Epithelial cell of proximal tubule (primary cell): Measurements from ENCODE around the gene CARMIL1. TPM values are rescaled to one million over a fixed set of nuclear protein-coding genes. Genes with fewer than 3 reads are reported as not detected.

Experiments used
- DNase-seq: peaks from one replicate; pipeline ENCODE4 v3.0.0-alpha.2; 2011; ENCODE audit warnings: low read depth
- H3K4me3 ChIP-seq: 2 replicates; pipeline ENCODE4 v1.5.1; 2011; ENCODE audit warnings: low read depth, mild to moderate bottlenecking, low read length
- total RNA-seq: library from RNA; depleted of rRNA; stranded (reverse); fragments of >200 nt; gene quantifications from 2 replicates; pipeline ENCODE4 v1.2.3, GENCODE V29; 2015
- TF ChIP-seq, protein P1 (sequence below): conservative IDR thresholded peaks from 2 replicates; pipeline ENCODE4 v1.5.1; 2012; ENCODE audit warnings: low read depth, mild to moderate bottlenecking, low read length

The CARMIL1 gene
- total RNA-seq, 1 donor from 2014 or later, result 27.7 TPM

DNA sequence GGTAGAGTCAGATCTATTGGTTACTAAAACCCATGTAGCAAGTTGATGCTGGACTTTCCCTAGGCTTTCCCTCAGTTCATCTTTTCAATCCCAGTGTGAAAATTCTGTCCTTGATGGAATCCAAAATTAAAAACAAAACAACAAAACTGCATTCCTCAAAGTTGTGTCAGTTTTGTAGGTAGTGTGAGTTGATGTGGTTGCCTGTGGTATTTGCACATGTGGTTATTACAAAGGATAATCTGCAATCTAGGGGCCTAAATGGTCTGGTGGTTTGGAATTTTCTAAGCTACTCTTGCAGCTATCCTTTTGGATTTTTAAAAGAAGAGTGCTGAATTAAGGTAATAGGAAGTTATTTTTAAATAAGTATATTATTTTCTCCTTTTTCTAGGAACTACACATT is 240.7 kb downstream of the CARMIL1 start:
- TF ChIP-seq, protein P1, sequence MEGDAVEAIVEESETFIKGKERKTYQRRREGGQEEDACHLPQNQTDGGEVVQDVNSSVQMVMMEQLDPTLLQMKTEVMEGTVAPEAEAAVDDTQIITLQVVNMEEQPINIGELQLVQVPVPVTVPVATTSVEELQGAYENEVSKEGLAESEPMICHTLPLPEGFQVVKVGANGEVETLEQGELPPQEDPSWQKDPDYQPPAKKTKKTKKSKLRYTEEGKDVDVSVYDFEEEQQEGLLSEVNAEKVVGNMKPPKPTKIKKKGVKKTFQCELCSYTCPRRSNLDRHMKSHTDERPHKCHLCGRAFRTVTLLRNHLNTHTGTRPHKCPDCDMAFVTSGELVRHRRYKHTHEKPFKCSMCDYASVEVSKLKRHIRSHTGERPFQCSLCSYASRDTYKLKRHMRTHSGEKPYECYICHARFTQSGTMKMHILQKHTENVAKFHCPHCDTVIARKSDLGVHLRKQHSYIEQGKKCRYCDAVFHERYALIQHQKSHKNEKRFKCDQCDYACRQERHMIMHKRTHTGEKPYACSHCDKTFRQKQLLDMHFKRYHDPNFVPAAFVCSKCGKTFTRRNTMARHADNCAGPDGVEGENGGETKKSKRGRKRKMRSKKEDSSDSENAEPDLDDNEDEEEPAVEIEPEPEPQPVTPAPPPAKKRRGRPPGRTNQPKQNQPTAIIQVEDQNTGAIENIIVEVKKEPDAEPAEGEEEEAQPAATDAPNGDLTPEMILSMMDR, result no peak
- no peak for DNase-seq
- H3K4me3 ChIP-seq, result no peak overlapping the region

DNA sequence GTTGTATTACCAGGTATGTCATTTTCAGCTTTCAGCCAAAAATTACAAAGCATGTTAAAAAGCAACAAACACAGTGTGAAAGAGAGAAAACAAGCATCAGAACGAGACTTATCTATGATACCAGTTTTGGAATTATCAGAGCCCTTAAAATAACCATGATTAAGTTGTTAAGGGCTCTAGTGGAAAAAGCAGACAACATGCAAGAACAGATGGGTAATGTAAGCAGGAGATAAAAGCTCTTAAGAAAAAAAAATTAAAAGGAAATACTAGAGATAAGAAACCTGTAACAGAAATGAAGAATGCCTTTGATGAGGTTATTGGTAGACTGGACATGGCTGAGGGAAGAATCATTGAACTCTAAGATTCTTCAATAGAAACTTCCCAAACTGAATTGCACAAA is 245.4 kb downstream of the CARMIL1 start:
- no peak for DNase-seq
- TF ChIP-seq, protein P1, result no peak
- no peak overlapping the region for H3K4me3 ChIP-seq

GRCh38 chr6:25525078-25525477 is 245.9 kb downstream of the CARMIL1 start:
- H3K4me3 ChIP-seq, result no peak overlapping the region
- no peak for DNase-seq
- TF ChIP-seq, protein P1, result no peak

DNA sequence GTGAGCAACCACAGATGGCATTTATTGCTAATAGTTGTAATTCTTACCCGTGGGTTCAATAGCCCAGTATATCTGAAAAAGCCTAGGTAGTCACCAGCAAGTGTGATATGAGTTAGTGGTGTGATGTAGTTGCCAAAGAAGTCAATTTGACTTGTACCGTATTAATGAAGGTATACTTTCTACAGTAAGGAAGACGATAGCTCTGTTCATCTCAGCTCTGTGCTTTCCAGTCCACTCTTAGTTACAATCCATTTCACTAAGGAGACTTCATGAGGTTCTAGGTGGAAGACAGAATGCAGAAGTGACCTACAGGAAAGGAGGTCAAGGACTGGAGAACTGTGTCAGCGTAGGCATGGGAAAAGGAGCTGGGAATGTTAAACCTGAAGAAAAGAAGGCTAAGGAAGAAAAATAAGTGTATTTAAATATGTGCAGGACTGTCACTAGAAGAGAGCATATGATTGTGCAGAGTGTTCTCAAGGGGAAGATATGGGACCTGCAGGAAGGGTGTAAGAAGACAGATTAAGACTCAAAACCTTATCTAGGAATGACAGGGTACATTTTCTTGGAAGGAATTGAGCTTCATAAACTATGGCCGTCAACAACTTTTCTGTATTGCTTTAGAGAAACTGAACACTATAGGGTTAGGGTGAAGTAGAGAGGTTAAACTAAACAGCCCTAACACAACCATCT is 255.9 kb downstream of the CARMIL1 start:
- H3K4me3 ChIP-seq, result no peak overlapping the region
- no peak for DNase-seq
- TF ChIP-seq, protein P1, result no peak

- TF ChIP-seq, protein P1, result no peak
- H3K4me3 ChIP-seq, result no peak overlapping the region
- no peak for DNase-seq
These were observed 256.6 kb downstream of the CARMIL1 start for GRCh38 chr6:25535632-25536225.

GRCh38 chr6:25536781-25537180 is 257.6 kb downstream of the CARMIL1 start:
- H3K4me3 ChIP-seq, result no peak overlapping the region
- no peak for DNase-seq
- TF ChIP-seq, protein P1, result no peak
